Stimulated activated naive CD4-positive, alpha-beta T cell treated with Interleukin-2 at 50 U/mL for 16 hours (primary cell): ENCODE data around the gene GRID1.
"Not testable (repeated sequence)": the region's sequence is repeated elsewhere in the genome, so short reads cannot be mapped to it uniquely, and the experiment has no call there.

ENCODE experiments used
- DNase-seq: peaks from one replicate; lab custom pipeline; 2025; lab: John Stamatoyannopoulos, UW

Gene GRID1

GRCh38 chr10:86104611-86105145 is 261.9 kb downstream of the GRID1 start:
- no peak for DNase-seq

GRCh38 chr10:86104156-86104555 is 262.4 kb downstream of the GRID1 start:
- no peak for DNase-seq

GRCh38 chr10:86103391-86104101 is 263.0 kb downstream of the GRID1 start:
- no peak for DNase-seq

- no peak for DNase-seq
These were observed 264.1 kb downstream of the GRID1 start for GRCh38 chr10:86102451-86102850.

GRCh38 chr10:86102031-86102430 is 264.6 kb downstream of the GRID1 start:
- DNase-seq = no peak

GRCh38 chr10:86100581-86101061 is 266.0 kb downstream of the GRID1 start:
- no peak for DNase-seq

GRCh38 chr10:86099542-86100334 is 266.9 kb downstream of the GRID1 start:
- DNase-seq = no peak

- no peak for DNase-seq
These were observed 268.3 kb downstream of the GRID1 start for GRCh38 chr10:86098187-86098881.

- DNase-seq = not testable (repeated sequence)
These were observed 271.5 kb downstream of the GRID1 start for GRCh38 chr10:86095061-86095460.

- not testable (repeated sequence) for DNase-seq
These were observed 274.3 kb downstream of the GRID1 start for GRCh38 chr10:86092311-86092710.

- no peak for DNase-seq
These were observed 275.4 kb downstream of the GRID1 start for GRCh38 chr10:86091216-86091615.

GRCh38 chr10:86090807-86091206 is 275.8 kb downstream of the GRID1 start:
- no peak for DNase-seq

GRCh38 chr10:86087716-86088115 is 278.9 kb downstream of the GRID1 start:
- DNase-seq = no peak

- DNase-seq = no peak
These were observed 280.2 kb downstream of the GRID1 start for GRCh38 chr10:86086418-86086817.

- no peak for DNase-seq
These were observed 280.9 kb downstream of the GRID1 start for GRCh38 chr10:86085686-86086085.

GRCh38 chr10:86085136-86085535 is 281.5 kb downstream of the GRID1 start:
- DNase-seq = no peak

GRCh38 chr10:86084585-86084984 is 282.0 kb downstream of the GRID1 start:
- no peak for DNase-seq

GRCh38 chr10:86083664-86084175 is 282.9 kb downstream of the GRID1 start:
- DNase-seq = no peak

GRCh38 chr10:86083206-86083605 is 283.4 kb downstream of the GRID1 start:
- no peak for DNase-seq

- no peak for DNase-seq
These were observed 284.0 kb downstream of the GRID1 start for GRCh38 chr10:86082556-86082955.

- no peak for DNase-seq
These were observed 287.5 kb downstream of the GRID1 start for GRCh38 chr10:86079088-86079487.

GRCh38 chr10:86078639-86079035 is 288.0 kb downstream of the GRID1 start:
- no peak for DNase-seq
